PFSK-1 (cell line): ENCODE results near the gene GCFC2.

Experiments
- POLR2AphosphoS5 ChIP-seq: IDR thresholded peaks from 2 replicates; pipeline ENCODE4 v1.6.1; 2012; ENCODE audit warnings: low read depth, mild to moderate bottlenecking, control low read depth, low read length, moderate library complexity
- SIN3A ChIP-seq: IDR thresholded peaks from 2 replicates; pipeline ENCODE4 v1.6.1; 2012; ENCODE audit warnings: mild to moderate bottlenecking, low read length, moderate library complexity, borderline replicate concordance; ENCODE audit not compliant: insufficient read depth

DNA sequence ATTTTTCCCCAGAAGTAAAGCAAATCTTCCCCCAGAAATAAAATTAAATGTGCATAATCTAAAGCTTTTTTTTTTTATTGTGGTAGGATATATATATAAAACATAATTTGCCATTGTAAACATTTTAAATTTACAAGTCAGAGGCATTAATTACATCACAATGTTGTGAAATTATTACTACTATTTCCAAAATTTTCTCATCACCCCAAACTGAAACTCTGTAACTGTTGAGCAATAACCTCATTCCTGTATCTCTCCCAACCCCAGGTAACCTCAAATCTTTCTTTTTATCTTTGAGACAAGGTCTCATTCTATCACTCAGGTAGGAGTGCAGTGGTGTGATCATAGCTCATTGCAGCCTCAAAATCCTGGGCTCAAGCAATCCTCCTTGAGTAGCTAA, 52.9 kb downstream of the GCFC2 start:
- TF ChIP-seq SIN3A (no peak), POLR2AphosphoS5 (no peak)
